HuH-7 (cell line): Measurements from ENCODE around the gene UGT1A10.

Experiments used
- DNase-seq: peaks from one replicate; pipeline ENCODE4 v3.0.0; 2011; ENCODE audit warnings: low spot score

The UGT1A10 gene

GRCh38 chr2:233822101-233822771, 186.0 kb downstream of the UGT1A10 start:
- no peak for DNase-seq
